ENCODE data around the gene ARAP2. TPM values are rescaled to one million over a fixed set of nuclear protein-coding genes. Genes with fewer than 3 reads are reported as not detected.

Gene ARAP2
- total RNA-seq, 1 experiment from 2014 or later, result 13.6 TPM

DNA sequence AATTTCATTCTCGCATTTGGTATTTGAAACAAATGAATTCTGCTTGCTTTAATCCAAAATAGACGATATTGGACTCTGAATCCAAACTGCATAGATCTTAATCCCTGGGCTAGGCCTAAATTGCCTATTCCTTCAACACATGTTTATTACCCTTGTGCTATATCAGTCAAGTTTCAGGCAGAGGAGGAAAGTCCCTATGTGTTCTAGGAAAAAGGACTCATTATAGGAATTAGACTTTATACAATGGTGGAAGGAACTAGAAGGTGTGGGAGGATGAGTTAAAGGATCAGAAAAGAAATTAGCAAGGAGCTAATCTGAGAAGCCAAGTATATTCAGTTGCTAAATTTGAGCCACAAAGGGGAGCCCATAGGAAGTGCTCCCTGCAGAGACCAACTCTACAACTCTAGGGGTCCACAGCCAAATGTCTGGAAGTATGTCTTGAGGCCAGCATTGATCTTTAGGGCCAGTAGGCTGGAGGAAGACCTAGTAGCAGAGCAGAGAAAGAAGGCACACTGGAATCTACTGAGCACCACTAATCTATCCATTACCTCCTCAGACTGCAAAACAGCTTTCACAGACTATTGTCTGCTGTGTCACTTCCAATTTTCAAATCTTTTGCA lies 20.0 kb upstream of the ARAP2 start:
- Histone ChIP-seq H3K79me2 (ENCODE audit: insufficient read depth, low read length) (no peaks in the 10 kb centered on the region), H3K4me1 (ENCODE audit: control insufficient read depth in 1 of 2, insufficient read depth in 2 of 2, low read length in 2 of 2) (no peaks in the 10 kb centered on the region), H3K36me3 (ENCODE audit: control insufficient read depth in 1 of 2, insufficient read depth in 2 of 2, low read length in 2 of 2) (no peaks in the 10 kb centered on the region), H3K9ac (ENCODE audit: low read length) (no peak overlapping the region), H2AFZ (ENCODE audit: low read depth, low read length, poor library complexity, severe bottlenecking) (no peak overlapping the region), H3K9me2 (ENCODE audit: insufficient read depth) (no peaks in the 10 kb centered on the region), H3K4me2 (ENCODE audit: low read length) (no peak overlapping the region), H3K27me3 (ENCODE audit: insufficient read depth, low read length) (no peaks in the 10 kb centered on the region), H4K20me1 (ENCODE audit: insufficient read depth) (no peaks in the 10 kb centered on the region), H3K4me3 (replicated peaks in 1 of 2; ENCODE audit: low read depth in 1 of 2, low read length in 2 of 2) (no peak overlapping the region), H3K9me3 (ENCODE audit: control insufficient read depth in 1 of 2, insufficient read depth in 1 of 2, low read depth in 1 of 2, low read length in 2 of 2) (no peaks in the 10 kb centered on the region), H3K27ac (ENCODE audit: low read depth, low read length) (no peak overlapping the region)
- DNase-seq (ENCODE audit: low read depth, low spot score) (no peak), ATAC-seq (no peak)
- no TSS peak for BruUV-seq (replicated peaks)
- ChIA-PET POLR2A (no interaction called here), RAD21 (ENCODE audit: low non-redundant PET in 1 of 2, low total read pairs in 2 of 2, uncharacterized antibody in 2 of 2, unreplicated experiment in 2 of 2) (no interaction called here), CTCF (no interaction called here)
- TF ChIP-seq YY1 (IDR thresholded peaks at IDR 0.05; ENCODE audit: extremely low read depth, insufficient replicate concordance, low read depth, low read length) (no peak), SRF (IDR thresholded peaks at IDR 0.05; ENCODE audit: low read depth) (no peak), TCF7L2 (IDR thresholded peaks at IDR 0.05; ENCODE audit: borderline replicate concordance, extremely low read depth, insufficient read depth, insufficient read length) (no peak), EGR1 (IDR thresholded peaks at IDR 0.05; ENCODE audit: low read depth) (no peak)
- TF ChIP-seq, protein P1, sequence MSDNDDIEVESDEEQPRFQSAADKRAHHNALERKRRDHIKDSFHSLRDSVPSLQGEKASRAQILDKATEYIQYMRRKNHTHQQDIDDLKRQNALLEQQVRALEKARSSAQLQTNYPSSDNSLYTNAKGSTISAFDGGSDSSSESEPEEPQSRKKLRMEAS (IDR thresholded peaks at IDR 0.05), result no peak
- intact Hi-C loops (cut with micrococcal nuclease), result no loop called here

DNA sequence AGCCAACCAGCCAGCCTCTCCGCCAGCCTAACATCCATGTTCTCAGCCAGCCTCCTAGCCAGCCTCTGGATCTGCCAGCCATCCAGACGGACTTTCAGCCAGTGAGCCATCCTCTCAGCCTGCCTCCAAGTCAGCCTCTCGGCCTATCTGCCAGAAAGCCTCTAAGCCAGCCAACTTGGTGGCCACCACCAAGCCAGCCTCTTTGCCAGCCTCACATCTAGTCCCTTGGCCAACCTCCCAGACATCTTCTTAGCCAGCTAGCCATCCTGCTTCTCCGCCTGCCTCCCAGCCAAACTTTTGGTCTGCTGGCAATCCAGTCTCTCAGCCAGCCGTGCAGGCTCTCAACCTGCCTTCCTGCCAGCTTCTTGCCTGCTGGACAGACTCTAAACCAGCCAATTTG lies 16.4 kb upstream of the ARAP2 start:
- H4K20me1 ChIP-seq (ENCODE audit: insufficient read depth), result no peaks in the 10 kb centered on the region
- no peaks in the 10 kb centered on the region for H3K27me3 ChIP-seq (ENCODE audit: insufficient read depth, low read length)
- H3K9me3 ChIP-seq (ENCODE audit: control insufficient read depth in 1 of 2, insufficient read depth in 1 of 2, low read depth in 1 of 2, low read length in 2 of 2), result no peaks in the 10 kb centered on the region
- no peak overlapping the region for H3K9ac ChIP-seq (ENCODE audit: low read length)
- ATAC-seq, result no peak
- H3K4me1 ChIP-seq (ENCODE audit: control insufficient read depth in 1 of 2, insufficient read depth in 2 of 2, low read length in 2 of 2), result no peaks in the 10 kb centered on the region
- no peak overlapping the region for H3K27ac ChIP-seq (ENCODE audit: low read depth, low read length)
- DNase-seq (ENCODE audit: low read depth, low spot score), result no peak
- no peak overlapping the region for H3K4me3 ChIP-seq (replicated peaks in 1 of 2; ENCODE audit: low read depth in 1 of 2, low read length in 2 of 2)
- ChIA-PET CTCF (no interaction called here), RAD21 (ENCODE audit: low non-redundant PET in 1 of 2, low total read pairs in 2 of 2, uncharacterized antibody in 2 of 2, unreplicated experiment in 2 of 2) (no interaction called here), POLR2A (no interaction called here)
- intact Hi-C loops (cut with micrococcal nuclease), result no loop called here
- H2AFZ ChIP-seq (ENCODE audit: low read depth, low read length, poor library complexity, severe bottlenecking), result no peak overlapping the region
- no peaks in the 10 kb centered on the region for H3K9me2 ChIP-seq (ENCODE audit: insufficient read depth)
- H3K36me3 ChIP-seq (ENCODE audit: control insufficient read depth in 1 of 2, insufficient read depth in 2 of 2, low read length in 2 of 2), result no peaks in the 10 kb centered on the region
- H3K79me2 ChIP-seq (ENCODE audit: insufficient read depth, low read length), result no peaks in the 10 kb centered on the region
- no peak overlapping the region for H3K4me2 ChIP-seq (ENCODE audit: low read length)
- TF ChIP-seq POLR2A (IDR thresholded peaks at IDR 0.05; ENCODE audit: borderline replicate concordance, extremely low read depth, insufficient read depth, insufficient read length) (no peak), CTCF (IDR thresholded peaks at IDR 0.05 in 2 of 3, conservative IDR thresholded peaks at IDR 0.05 in 1 of 3; ENCODE audit: borderline replicate concordance in 1 of 3, insufficient read depth in 1 of 3, low read depth in 2 of 3, low read length in 2 of 3) (no peak), REST (IDR thresholded peaks at IDR 0.05; ENCODE audit: low read depth) (no peak), SP1 (IDR thresholded peaks at IDR 0.05; ENCODE audit: low read depth) (no peak), EZH2 (IDR thresholded peaks at IDR 0.05) (no peak)
- BruUV-seq (replicated peaks), result no TSS peak

Measured in HCT116 (cell line).